NT2/D1 (cell line): ENCODE data around the gene ZCCHC14.
"Not testable (repeated sequence)": the region's sequence is repeated elsewhere in the genome, so short reads cannot be mapped to it uniquely, and the experiment has no call there.

Experiments used
- YY1 ChIP-seq: IDR thresholded peaks from 2 replicates; pipeline ENCODE4 v1.6.1; 2011; ENCODE audit not compliant: insufficient read length, insufficient read depth
- ZNF274 ChIP-seq: IDR thresholded peaks from 2 replicates; pipeline ENCODE4 v1.6.1; 2011; ENCODE audit warnings: mild to moderate bottlenecking, low read depth, low read length

- not testable (repeated sequence) for TF ChIP-seq YY1, ZNF274
Observed at GRCh38 chr16:87509778-87510177, 17.0 kb upstream of the ZCCHC14 start.
